H1 (cell line): ENCODE data around the gene PRMT1. TPM values are rescaled to one million over a fixed set of nuclear protein-coding genes. Genes with fewer than 3 reads are reported as not detected.

ENCODE experiments used
- CTCF ChIA-PET: fragments of 300-600 bp; sonication (Branson Sonifier 250); formaldehyde crosslinking; loops from one replicate; lab custom pipeline; 2021; ENCODE audit not compliant: partially characterized antibody; lab: Charles Lee
- POLR2A ChIA-PET: fragments of 300-600 bp; sonication (Branson Sonifier 250); formaldehyde crosslinking; loops from one replicate; lab custom pipeline; 2021; ENCODE audit warnings: inconsistent platforms; ENCODE audit not compliant: partially characterized antibody; lab: Charles Lee
- DNase-seq, 2 experiments: peaks; one replicate each; pipeline versions ENCODE4 v3.0.0 to v3.0.0-alpha.2; 2010 to 2022; ENCODE audit warnings: low spot score in 2 of 2, low read depth in 1 of 2, mixed read lengths in 1 of 2
- FAIRE-seq: peaks from 2 replicates; lab custom pipeline; 2011; peaks lifted over from hg19 to GRCh38; lab: Jason Lieb, UNC
- H2AFZ ChIP-seq: 2 replicates; pipeline ENCODE4 v1.8.1; 2012; ENCODE audit warnings: low read length, inconsistent platforms
- H2AK5ac ChIP-seq: 2 replicates; pipeline ENCODE4 v1.6.1; 2013; ENCODE audit warnings: low read depth, low read length
- H2BK120ac ChIP-seq: replicated peaks from 2 replicates; pipeline ENCODE3; 2013; ENCODE audit warnings: low read depth, low read length, inconsistent platforms
- H2BK12ac ChIP-seq: 2 replicates; pipeline ENCODE4 v1.6.1; 2013; ENCODE audit warnings: low read depth, low read length
- H2BK15ac ChIP-seq: 2 replicates; pipeline ENCODE4 v1.6.1; 2013; ENCODE audit warnings: low read length
- H2BK20ac ChIP-seq: 2 replicates; pipeline ENCODE4 v1.6.1; 2013; ENCODE audit warnings: low read length
- H2BK5ac ChIP-seq: 2 replicates; pipeline ENCODE4 v1.6.1; 2013; ENCODE audit warnings: low read depth, low read length
- H3K14ac ChIP-seq: 2 replicates; pipeline ENCODE4 v1.6.1; 2013; ENCODE audit warnings: inconsistent platforms; ENCODE audit not compliant: insufficient read length
- H3K18ac ChIP-seq: 2 replicates; pipeline ENCODE4 v1.6.1; 2013; ENCODE audit warnings: low read length; ENCODE audit errors: extremely low read depth
- H3K23ac ChIP-seq: 2 replicates; pipeline ENCODE4 v1.6.1; 2013; ENCODE audit warnings: inconsistent platforms; ENCODE audit not compliant: insufficient read length
- H3K23me2 ChIP-seq: 2 replicates; pipeline ENCODE4 v1.6.1; 2013; ENCODE audit warnings: low read depth, low read length
- H3K27ac ChIP-seq: 2 replicates; pipeline ENCODE4 v1.6.1; 2011; ENCODE audit warnings: low read depth, low read length, inconsistent platforms
- H3K27me3 ChIP-seq, 4 experiments: replicated peaks in 1 of 4; 1 replicate in 1 of 4; 2 replicates in 3 of 4; pipeline versions ENCODE4 v1.6.1 to v1.8.1; 2011 to 2013; ENCODE audit warnings: low read length in 3 of 4, mild to moderate bottlenecking in 3 of 4, inconsistent platforms in 2 of 4, mixed read lengths in 2 of 4, moderate library complexity in 1 of 4; ENCODE audit not compliant: control insufficient read depth in 3 of 4, insufficient read depth in 3 of 4; ENCODE audit errors: extremely low read depth in 1 of 4
- H3K36me3 ChIP-seq, 4 experiments: 2 replicates each; pipeline versions ENCODE4 v1.6.1 to v1.8.1; 2011 to 2013; ENCODE audit warnings: mild to moderate bottlenecking in 4 of 4, low read length in 3 of 4, moderate library complexity in 2 of 4, control low read depth in 1 of 4, inconsistent platforms in 1 of 4; ENCODE audit not compliant: insufficient read depth in 4 of 4, control insufficient read depth in 2 of 4
- H3K4ac ChIP-seq: replicated peaks from 2 replicates; pipeline ENCODE3; 2013; ENCODE audit warnings: low read length, low read depth, mixed read lengths, inconsistent platforms; ENCODE audit not compliant: insufficient read length
- H3K4me1 ChIP-seq, 4 experiments: replicated peaks in 1 of 4; 1 replicate in 1 of 4; 2 replicates in 3 of 4; pipeline versions ENCODE4 v1.6.1 to v1.8.1; 2011 to 2013; ENCODE audit warnings: low read length in 3 of 4, inconsistent platforms in 2 of 4, mixed read lengths in 1 of 4; ENCODE audit not compliant: insufficient read depth in 4 of 4, control insufficient read depth in 3 of 4
- H3K4me2 ChIP-seq, 2 experiments: 2 replicates each; pipeline versions ENCODE4 v1.6.1 to v1.8.1; 2011 to 2013; ENCODE audit warnings: low read depth in 2 of 2, low read length in 2 of 2, control low read depth in 1 of 2, inconsistent platforms in 1 of 2, mild to moderate bottlenecking in 1 of 2; ENCODE audit not compliant: insufficient read depth in 1 of 2
- H3K4me3 ChIP-seq, 4 experiments: fragments of 200-600, 300-600 bp in 1 of 4; sonication (generic), shearing (Covaris generic), sonication (Bioruptor Twin) in 1 of 4; 2 replicates each; pipeline versions ENCODE4 v1.5.1 to v1.8.1; 2011 to 2016; ENCODE audit warnings: low read length in 4 of 4, low read depth in 3 of 4, control low read depth in 2 of 4, inconsistent platforms in 2 of 4, mild to moderate bottlenecking in 2 of 4, mixed read lengths in 1 of 4, moderate library complexity in 1 of 4; ENCODE audit not compliant: insufficient read depth in 2 of 4; ENCODE audit errors: extremely low read depth in 1 of 4
- H3K56ac ChIP-seq: replicated peaks from 2 replicates; pipeline ENCODE3; 2013; ENCODE audit warnings: low read depth, mild to moderate bottlenecking, mixed read lengths, low read length, inconsistent platforms; ENCODE audit not compliant: insufficient read length
- H3K79me1 ChIP-seq: 2 replicates; pipeline ENCODE4 v1.6.1; 2013; ENCODE audit warnings: low read depth, low read length, control low read depth
- H3K79me2 ChIP-seq, 2 experiments: 2 replicates each; pipeline versions ENCODE4 v1.6.1 to v1.8.1; 2012 to 2013; ENCODE audit warnings: low read length in 2 of 2, mild to moderate bottlenecking in 2 of 2, inconsistent platforms in 1 of 2; ENCODE audit not compliant: insufficient read depth in 2 of 2, control insufficient read depth in 1 of 2
- H3K9ac ChIP-seq, 4 experiments: replicated peaks in 1 of 4; 1 replicate in 1 of 4; 2 replicates in 3 of 4; pipeline versions ENCODE4 v1.6.1 to v1.8.1; 2011 to 2013; ENCODE audit warnings: low read depth in 3 of 4, low read length in 3 of 4, control low read depth in 2 of 4, mild to moderate bottlenecking in 2 of 4, moderate library complexity in 2 of 4, inconsistent platforms in 1 of 4; ENCODE audit errors: extremely low read depth in 1 of 4
- H3K9me3 ChIP-seq, 2 experiments: 2 replicates each; pipeline versions ENCODE4 v1.6.1 to v1.8.1; 2012 to 2013; ENCODE audit warnings: mild to moderate bottlenecking in 2 of 2, moderate library complexity in 2 of 2, control low read depth in 1 of 2, inconsistent platforms in 1 of 2, low read depth in 1 of 2, low read length in 1 of 2, mixed read lengths in 1 of 2; ENCODE audit not compliant: insufficient read depth in 2 of 2
- H4K20me1 ChIP-seq, 2 experiments: replicated peaks in 1 of 2; 2 replicates each; pipeline versions ENCODE3 to v1.8.1; 2011 to 2013; ENCODE audit warnings: inconsistent platforms in 2 of 2, low read length in 2 of 2, mild to moderate bottlenecking in 1 of 2; ENCODE audit not compliant: insufficient read depth in 2 of 2, control insufficient read depth in 1 of 2
- H4K5ac ChIP-seq: 2 replicates; pipeline ENCODE4 v1.6.1; 2013; ENCODE audit warnings: low read length, low read depth, mixed read lengths, inconsistent platforms; ENCODE audit not compliant: insufficient read length
- H4K8ac ChIP-seq: 2 replicates; pipeline ENCODE4 v1.8.0; 2013; ENCODE audit warnings: mild to moderate bottlenecking, moderate library complexity, low read length, inconsistent platforms; ENCODE audit not compliant: insufficient read depth; ENCODE audit errors: extremely low read depth
- H4K91ac ChIP-seq: replicated peaks from 2 replicates; pipeline ENCODE3; 2013; ENCODE audit warnings: low read length, mixed read lengths, inconsistent platforms; ENCODE audit not compliant: insufficient read length
- SIN3A ChIP-seq, 2 experiments: IDR thresholded peaks in 1 of 2; conservative IDR thresholded peaks in 1 of 2; 2 replicates each; pipeline ENCODE4 v1.6.1; 2011 to 2012; ENCODE audit warnings: low read length in 2 of 2, improper control_type of control experiment in 1 of 2, low read depth in 1 of 2, mild to moderate bottlenecking in 1 of 2
- USF2 ChIP-seq: IDR thresholded peaks from 2 replicates; pipeline ENCODE4 v1.6.1; 2011; ENCODE audit warnings: low read length, improper control_type of control experiment
- WGBS, 2 experiments: shearing (Covaris generic) in 1 of 2; methylation state at CpG; one replicate each; pipeline versions ENCODE4 v1.1.6 to v1.1.7; 2013 to 2015; ENCODE audit warnings: low lambda C conversion rate in 2 of 2, mixed read lengths in 2 of 2, inconsistent platforms in 1 of 2, low coverage in 1 of 2, missing lambda C conversion rate in 1 of 2; ENCODE audit not compliant: insufficient replicate concordance in 2 of 2, insufficient coverage in 1 of 2, insufficient read length in 1 of 2; ENCODE audit errors: extremely low coverage in 1 of 2, missing lambda C conversion rate in 1 of 2; 5-methylcytosine and 5-hydroxymethylcytosine counted together
- polyA plus RNA-seq, 7 experiments: library from polyadenylated mRNA; depleted of rRNA in 3 of 7; stranded (reverse) in 5 of 7; unstranded in 2 of 7; fragments of >200 nt in 5 of 7; fragments of 200-250 nt in 2 of 7; gene quantifications; 1 replicate in 5 of 7; 2 replicates in 1 of 7; 4 replicates in 1 of 7; pipeline versions ENCODE4 v1.2.1 to v1.2.3, GENCODE V29; 2011 to 2013; ENCODE audit warnings: missing spikeins in 2 of 7, mixed read lengths in 2 of 7
- total RNA-seq: library from RNA; stranded (reverse); fragmentation: NEBNext Ultra II Directional; extraction: Animal tissue kit (Norgen Biotek cat#: 25700); gene quantifications from 2 replicates; pipeline ENCODE4 v1.2.1, GENCODE V29; 2021

The PRMT1 gene
- total and polyA plus RNA-seq, 2 of the 8 experiments (the other 6 are each of a cell fraction or from before 2014, with no cell fraction given), result 561 to 1,215 TPM

- H2BK15ac ChIP-seq, result no peak overlapping the region
- H3K27me3 ChIP-seq, result no peaks in the 10 kb centered on the region
- no peak overlapping the region for H2BK5ac ChIP-seq
- H4K5ac ChIP-seq, result peak overlapping the region; percentile 19
- H4K20me1 ChIP-seq, result peaks cover 29 to 40% of the 10 kb centered on the region in 2 experiments
- peaks cover 4% of the 10 kb centered on the region for H3K23me2 ChIP-seq
- no peak overlapping the region for H2BK20ac ChIP-seq
- H3K79me1 ChIP-seq, result peaks cover 9% of the 10 kb centered on the region
- ChIA-PET POLR2A (interaction anchor here (0.6 to 14.5 kb wide), 14 partner anchors 10 to 196 kb away, joined by 3 to 275 read pairs (median 5); partner anchors contain the start of genes ADM5, BCL2L12, CPT1C and IRF3), CTCF (interaction anchor here (0.7 to 3.2 kb wide), 14 partner anchors 8 to 1507 kb away, joined by 3 to 23 read pairs (median 4); partner anchors contain the start of genes ADM5, BCL2L12, CPT1C and IRF3)
- no peak overlapping the region for H4K91ac ChIP-seq
- no peak overlapping the region for H3K9ac ChIP-seq
- H3K18ac ChIP-seq, result no peak overlapping the region
- H3K23ac ChIP-seq, result no peak overlapping the region
- no peak overlapping the region for H2BK12ac ChIP-seq
- H4K8ac ChIP-seq, result 0 out of 2 replicates have a peak overlapping the region, but pooled peaks have one; percentile 17
- H2BK120ac ChIP-seq, result no peak overlapping the region
- H3K79me2 ChIP-seq, result peaks cover 17 to 50% of the 10 kb centered on the region in 2 experiments
- peak overlapping the region; percentile 58 to 60 for H3K4me2 ChIP-seq
- no peak for DNase-seq
- H2AFZ ChIP-seq, result no peak overlapping the region
- no peak overlapping the region for H2AK5ac ChIP-seq
- H3K27ac ChIP-seq, result 0 out of 2 replicates have a peak overlapping the region, but pooled peaks have one; percentile 48
- no peak for FAIRE-seq
- peaks cover 2 to 17% (median 11%) of the 10 kb centered on the region in 4 experiments for H3K4me1 ChIP-seq
- H3K14ac ChIP-seq, result no peak overlapping the region
- peak overlapping the region in 1 of 4 experiments; percentile 45; a peak in 2 of 8 replicates for H3K4me3 ChIP-seq
- no peak overlapping the region for H3K56ac ChIP-seq
- H3K36me3 ChIP-seq, result peaks cover 17 to 30% (median 27%) of the 10 kb centered on the region in 4 experiments
- H3K4ac ChIP-seq, result no peak overlapping the region
- 73% methylated on average over 10 of the region's 10 CpGs; no CpG with 5 or more reads in 1 of the 2 experiments for WGBS, 2 experiments
- H3K9me3 ChIP-seq, result no peaks in the 10 kb centered on the region
- TF ChIP-seq SIN3A (conservative IDR thresholded peaks at IDR 0.05 in 1 of 2, IDR thresholded peaks at IDR 0.05 in 1 of 2; ENCODE audit: low read depth in 1 of 2, low read length in 2 of 2) (no peak), USF2 (no peak)
Observed at GRCh38 chr19:49679771-49680413, 2.8 kb downstream of the PRMT1 start.
